Esophagus (tissue), 2 donors: ENCODE results near the gene SLC22A3. TPM values are rescaled to one million over a fixed set of nuclear protein-coding genes. Genes with fewer than 3 reads are reported as not detected.

Experiments used
- H3K27ac ChIP-seq, 2 donors: one replicate each; pipeline ENCODE4 v1.5.1; 2013; ENCODE audit warnings: low read depth in 2 of 2, mild to moderate bottlenecking in 2 of 2, inconsistent platforms in 1 of 2, low read length in 1 of 2, moderate library complexity in 1 of 2
- H3K27me3 ChIP-seq, 2 donors: one replicate each; pipeline ENCODE4 v1.6.1; 2013; ENCODE audit warnings: low read length in 2 of 2, control low read depth in 1 of 2, mild to moderate bottlenecking in 1 of 2; ENCODE audit not compliant: insufficient read depth in 2 of 2, control insufficient read depth in 1 of 2
- H3K36me3 ChIP-seq, 2 donors: one replicate each; pipeline ENCODE4 v1.6.1; 2013; ENCODE audit warnings: low read length in 1 of 2; ENCODE audit not compliant: control insufficient read depth in 2 of 2, insufficient read depth in 2 of 2
- H3K4me1 ChIP-seq, 2 donors: one replicate each; pipeline ENCODE4 v1.6.1; 2013; ENCODE audit warnings: low read length in 1 of 2; ENCODE audit not compliant: control insufficient read depth in 2 of 2, insufficient read depth in 2 of 2
- H3K4me3 ChIP-seq, 2 donors: one replicate each; pipeline ENCODE4 v1.5.1; 2013; ENCODE audit warnings: low read length in 2 of 2, mild to moderate bottlenecking in 2 of 2, low read depth in 1 of 2, moderate library complexity in 1 of 2
- H3K9me3 ChIP-seq, 2 donors: one replicate each; pipeline ENCODE4 v1.6.1; 2013; ENCODE audit warnings: mild to moderate bottlenecking in 2 of 2, low read depth in 1 of 2, low read length in 1 of 2, moderate library complexity in 1 of 2; ENCODE audit not compliant: control insufficient read depth in 2 of 2, insufficient read depth in 1 of 2
- WGBS, 2 donors: extraction: QIAGEN DNeasy Blood & Tissue Kit; methylation state at CpG; one replicate each; pipeline ENCODE4 v1.1.7; 2013; 5-methylcytosine and 5-hydroxymethylcytosine counted together
- polyA plus RNA-seq, 2 donors: library from polyadenylated mRNA; stranded (reverse); fragments of 200-250 nt; gene quantifications; one replicate each; pipeline ENCODE4 v1.2.3, GENCODE V29; 2013
- donor health status: healthy with polysubstance abuse.
- donor health status: Bipolar disorder and iron deficiency.

SLC22A3 gene
- polyA plus RNA-seq, 2 donors: 3.4 to 5.8 TPM

GRCh38 chr6:160312900-160313299 lies 35.3 kb upstream of the SLC22A3 start:
- WGBS, 2 donors: 84% methylated on average over 2 of the region's 2 CpGs
- Histone ChIP-seq H3K4me1 (no peaks in the 10 kb centered on the region), H3K4me3 (no peak overlapping the region), H3K27me3 (no peaks in the 10 kb centered on the region), H3K9me3 (peaks cover 5 to 9% of the 10 kb centered on the region in 2 donors), H3K36me3 (no peaks in the 10 kb centered on the region), H3K27ac (no peak overlapping the region)

- H3K27ac ChIP-seq: no peak overlapping the region
- 80 to 97% methylated on average over 1 of the region's 1 CpG for WGBS, 2 donors
- H3K4me3 ChIP-seq: no peak overlapping the region
- no peaks in the 10 kb centered on the region for H3K36me3 ChIP-seq
- H3K27me3 ChIP-seq: no peaks in the 10 kb centered on the region
- H3K9me3 ChIP-seq: peaks cover 5 to 9% of the 10 kb centered on the region in 2 donors
- no peaks in the 10 kb centered on the region for H3K4me1 ChIP-seq
These were observed 32.9 kb upstream of the SLC22A3 start for GRCh38 chr6:160315310-160315709.

- Histone ChIP-seq H3K27ac (no peak overlapping the region), H3K27me3 (no peaks in the 10 kb centered on the region), H3K4me3 (no peak overlapping the region), H3K4me1 (no peaks in the 10 kb centered on the region), H3K9me3 (peaks cover 4 to 5% of the 10 kb centered on the region in 2 donors), H3K36me3 (no peaks in the 10 kb centered on the region)
These were observed 31.9 kb upstream of the SLC22A3 start for GRCh38 chr6:160316261-160316660.

GRCh38 chr6:160319246-160319645 lies 28.9 kb upstream of the SLC22A3 start:
- H3K27ac ChIP-seq: no peak overlapping the region
- no peak overlapping the region for H3K4me3 ChIP-seq
- no peaks in the 10 kb centered on the region for H3K36me3 ChIP-seq
- 89 to 94% methylated on average over 1 of the region's 1 CpG for WGBS, 2 donors
- peaks cover 3 to 5% of the 10 kb centered on the region in 2 donors for H3K9me3 ChIP-seq
- H3K4me1 ChIP-seq: no peaks in the 10 kb centered on the region
- H3K27me3 ChIP-seq: no peaks in the 10 kb centered on the region

GRCh38 chr6:160321729-160322505 lies 26.3 kb upstream of the SLC22A3 start:
- WGBS, 2 donors: 82 to 90% methylated on average over 5 of the region's 5 CpGs

GRCh38 chr6:160327981-160328380 lies 20.2 kb upstream of the SLC22A3 start:
- Histone ChIP-seq H3K27ac (no peak overlapping the region), H3K9me3 (peaks cover 0 to 2% of the 10 kb centered on the region in 2 donors), H3K4me3 (no peak overlapping the region), H3K27me3 (no peaks in the 10 kb centered on the region), H3K4me1 (no peaks in the 10 kb centered on the region), H3K36me3 (no peaks in the 10 kb centered on the region)
- 88% methylated on average over 3 of the region's 3 CpGs for WGBS, 2 donors

More at GRCh38 chr6:160321729-160322505, 26.3 kb upstream of the SLC22A3 start:
- no peak overlapping the region for H3K27ac ChIP-seq
- H3K4me1 ChIP-seq: no peaks in the 10 kb centered on the region
- peaks cover 4 to 5% of the 10 kb centered on the region in 2 donors for H3K9me3 ChIP-seq
- no peak overlapping the region for H3K4me3 ChIP-seq
- H3K36me3 ChIP-seq: no peaks in the 10 kb centered on the region
- no peaks in the 10 kb centered on the region for H3K27me3 ChIP-seq

GRCh38 chr6:160328447-160328846 lies 19.7 kb upstream of the SLC22A3 start:
- no peaks in the 10 kb centered on the region for H3K36me3 ChIP-seq
- H3K27me3 ChIP-seq: no peaks in the 10 kb centered on the region
- H3K4me1 ChIP-seq: no peaks in the 10 kb centered on the region
- peaks cover 0 to 2% of the 10 kb centered on the region in 2 donors for H3K9me3 ChIP-seq
- no peak overlapping the region for H3K27ac ChIP-seq
- H3K4me3 ChIP-seq: no peak overlapping the region
- WGBS, 2 donors: 69 to 73% methylated on average over 8 of the region's 8 CpGs

- Histone ChIP-seq H3K27ac (no peak overlapping the region), H3K36me3 (no peaks in the 10 kb centered on the region), H3K4me1 (no peaks in the 10 kb centered on the region), H3K27me3 (no peaks in the 10 kb centered on the region), H3K4me3 (no peak overlapping the region), H3K9me3 (peaks cover 0 to 2% of the 10 kb centered on the region in 2 donors)
- 71 to 76% methylated on average over 7 of the region's 7 CpGs for WGBS, 2 donors
These were observed 19.0 kb upstream of the SLC22A3 start for GRCh38 chr6:160329188-160329587.

- Histone ChIP-seq H3K9me3 (peaks cover 0 to 2% of the 10 kb centered on the region in 2 donors), H3K27ac (no peak overlapping the region), H3K27me3 (no peaks in the 10 kb centered on the region), H3K4me1 (no peaks in the 10 kb centered on the region), H3K4me3 (no peak overlapping the region), H3K36me3 (no peaks in the 10 kb centered on the region)
- WGBS, 2 donors: 69 to 74% methylated on average over 5 of the region's 5 CpGs
These were observed 17.6 kb upstream of the SLC22A3 start for GRCh38 chr6:160330619-160331018.

GRCh38 chr6:160331204-160331603 lies 17.0 kb upstream of the SLC22A3 start:
- H3K36me3 ChIP-seq: no peaks in the 10 kb centered on the region
- no peak overlapping the region for H3K27ac ChIP-seq
- WGBS, 2 donors: 67 to 76% methylated on average over 5 of the region's 5 CpGs
- no peaks in the 10 kb centered on the region for H3K9me3 ChIP-seq
- no peaks in the 10 kb centered on the region for H3K27me3 ChIP-seq
- no peaks in the 10 kb centered on the region for H3K4me1 ChIP-seq
- H3K4me3 ChIP-seq: no peak overlapping the region
